ENCODE measurements around the gene TBL2.
"Not testable (repeated sequence)": the region's sequence is repeated elsewhere in the genome, so short reads cannot be mapped to it uniquely, and the experiment has no call there.

The TBL2 gene, protein sequence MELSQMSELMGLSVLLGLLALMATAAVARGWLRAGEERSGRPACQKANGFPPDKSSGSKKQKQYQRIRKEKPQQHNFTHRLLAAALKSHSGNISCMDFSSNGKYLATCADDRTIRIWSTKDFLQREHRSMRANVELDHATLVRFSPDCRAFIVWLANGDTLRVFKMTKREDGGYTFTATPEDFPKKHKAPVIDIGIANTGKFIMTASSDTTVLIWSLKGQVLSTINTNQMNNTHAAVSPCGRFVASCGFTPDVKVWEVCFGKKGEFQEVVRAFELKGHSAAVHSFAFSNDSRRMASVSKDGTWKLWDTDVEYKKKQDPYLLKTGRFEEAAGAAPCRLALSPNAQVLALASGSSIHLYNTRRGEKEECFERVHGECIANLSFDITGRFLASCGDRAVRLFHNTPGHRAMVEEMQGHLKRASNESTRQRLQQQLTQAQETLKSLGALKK

DNA sequence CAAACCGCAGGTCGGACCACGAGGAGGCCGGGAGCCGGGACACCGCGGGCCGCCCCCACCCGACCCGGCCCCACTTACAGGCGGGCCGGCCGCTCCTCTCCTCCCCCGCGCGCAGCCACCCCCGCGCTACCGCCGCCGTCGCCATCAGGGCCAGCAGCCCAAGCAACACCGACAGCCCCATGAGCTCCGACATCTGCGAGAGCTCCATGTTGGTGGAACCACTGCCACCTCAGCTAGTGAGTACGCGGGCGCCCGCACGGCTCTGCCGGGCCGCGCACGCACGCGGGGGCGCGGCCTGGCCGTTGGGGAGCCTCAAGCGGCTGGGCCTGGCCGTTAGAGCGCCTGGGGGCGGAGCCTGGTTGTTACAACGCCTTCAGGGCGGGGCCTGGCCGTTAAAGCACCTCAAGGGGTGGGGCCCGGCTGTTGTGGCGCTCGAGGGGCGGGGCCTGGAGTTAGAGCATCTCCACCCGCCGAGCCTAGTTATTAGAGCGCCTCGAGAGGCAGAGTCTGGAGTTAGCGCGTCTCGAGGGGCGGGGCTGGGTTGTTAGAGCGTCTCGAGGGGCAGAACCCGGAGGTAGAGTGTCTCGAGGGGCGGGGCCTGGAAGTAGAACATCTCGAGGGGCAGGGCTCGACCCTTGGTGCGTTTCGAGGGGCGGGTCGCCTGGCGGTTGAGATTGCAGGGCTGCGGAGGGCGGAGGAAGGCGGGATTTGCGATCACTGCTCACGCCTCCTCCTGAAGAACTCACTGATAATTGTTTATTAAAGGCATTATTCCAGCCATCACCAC is at the start of gene TBL2:
Gene TBL2, minus strand, starts transcription at position 238 of the 787 bp plus-strand sequence. Its CDS starts 30 bp downstream, at position 208.
- peak; percentile 96 to 98 (median 98) for DNase-seq (ENCODE audit: low read depth in 3 of 3)

DNA sequence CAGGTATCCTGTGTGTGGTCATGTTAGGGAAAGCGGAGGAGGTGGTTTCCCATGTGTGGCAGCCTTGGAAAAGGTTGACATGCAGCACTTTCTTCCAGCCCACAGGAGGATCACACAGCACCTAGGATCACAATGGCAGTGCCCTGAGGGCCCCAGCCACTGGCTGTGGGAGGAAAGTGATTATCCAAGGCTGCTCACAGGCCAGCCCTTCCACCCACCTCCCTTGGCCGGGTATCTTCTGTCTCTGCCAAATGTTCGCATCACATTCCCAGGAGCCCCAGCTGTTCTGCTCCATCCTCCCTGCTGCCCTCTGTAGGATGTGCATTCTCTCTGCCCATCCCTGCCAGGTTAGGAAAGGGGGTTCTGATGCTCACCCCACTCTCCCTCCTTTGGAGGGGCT is 48.4 kb upstream of the TBL2 start:
- DNase-seq (ENCODE audit: low read depth in 3 of 3): no peak

DNA sequence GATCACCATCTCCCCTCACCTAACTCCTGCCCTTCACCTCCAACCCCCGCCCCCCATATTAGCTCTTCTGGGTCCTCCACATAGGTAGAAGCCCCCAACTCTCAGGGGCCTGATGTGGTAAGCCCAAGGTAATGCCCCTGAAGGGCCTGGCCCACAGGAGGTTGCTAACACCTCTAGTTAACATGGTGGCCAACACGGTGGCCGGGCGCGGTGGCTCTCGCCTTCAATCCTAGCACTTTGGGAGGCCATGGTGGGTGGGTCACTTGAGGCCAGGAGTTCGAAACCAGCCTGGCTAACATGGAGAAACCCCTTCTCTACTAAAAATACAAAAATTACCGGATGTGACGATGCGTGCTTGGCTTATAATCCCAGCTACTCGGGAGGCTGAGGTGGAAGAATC is 46.9 kb upstream of the TBL2 start:
- no peak for DNase-seq (ENCODE audit: low read depth in 3 of 3)

DNA sequence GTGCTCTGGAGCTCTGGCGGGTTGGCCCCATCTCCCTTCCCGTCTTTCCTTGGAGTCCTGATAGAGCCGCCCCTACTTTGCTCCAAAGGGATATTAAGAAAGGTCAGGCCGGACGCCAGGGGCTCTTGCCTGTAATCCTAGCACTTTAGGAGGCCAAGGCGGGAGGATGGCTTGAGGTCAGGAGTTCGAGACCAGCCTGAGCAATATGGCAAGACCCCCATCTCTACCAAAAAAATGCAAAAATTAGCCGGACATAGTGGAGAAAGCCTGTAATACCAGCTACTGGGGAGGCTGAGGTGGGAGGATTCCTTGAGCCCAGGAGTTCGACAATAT is 46.3 kb upstream of the TBL2 start:
- DNase-seq (ENCODE audit: low read depth in 3 of 3): no peak

DNA sequence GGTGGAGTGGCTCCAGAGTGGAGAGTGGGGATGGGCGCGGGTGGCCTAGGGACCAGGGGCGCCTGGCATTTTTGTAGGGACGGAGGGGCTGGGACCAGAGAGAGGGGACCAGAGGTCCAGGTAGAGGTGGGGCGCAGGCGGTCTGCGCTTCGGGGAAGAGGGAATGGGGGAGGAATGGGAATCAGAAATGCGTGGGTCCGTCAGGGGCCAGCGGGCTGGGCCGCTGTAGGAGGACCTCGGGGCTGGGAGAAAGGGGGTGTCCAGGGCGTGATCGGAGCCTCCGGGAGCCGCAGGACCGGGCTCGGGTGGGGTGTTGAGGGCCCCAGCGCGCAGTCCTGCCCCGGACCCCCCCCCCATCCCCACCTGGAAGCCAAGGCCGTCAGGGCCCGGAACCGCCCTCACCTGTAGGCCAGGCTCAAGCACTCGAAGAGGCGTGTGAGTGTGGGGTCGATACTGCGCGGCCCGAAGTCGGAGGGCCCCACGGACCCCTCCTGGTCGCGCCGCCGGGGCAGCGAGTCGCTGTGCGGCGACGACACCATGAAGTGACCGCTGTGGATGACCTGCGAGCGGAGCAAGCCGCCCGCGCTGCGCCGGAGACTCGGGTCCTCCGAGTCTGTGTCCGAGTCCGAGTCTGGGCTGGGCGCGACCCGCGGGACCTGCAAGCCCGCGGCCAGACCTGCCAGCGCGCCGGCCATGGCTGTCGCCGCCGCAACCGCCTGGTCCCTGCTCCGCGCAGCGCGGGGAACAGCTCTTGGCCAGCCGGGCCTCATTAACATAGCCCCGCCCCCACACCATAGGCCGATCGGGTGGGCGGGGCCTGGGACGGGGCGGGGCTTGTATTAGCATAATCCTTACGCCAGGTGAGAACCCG is 45.7 kb upstream of the TBL2 start, which contains the start of gene MLXIPL:
Gene MLXIPL, minus strand, starts transcription at position 725 of the 871 bp plus-strand sequence. Its CDS starts 30 bp downstream, at position 695.
- peak; percentile 24 to 68 (median 39) for DNase-seq (ENCODE audit: low read depth in 3 of 3)

DNA sequence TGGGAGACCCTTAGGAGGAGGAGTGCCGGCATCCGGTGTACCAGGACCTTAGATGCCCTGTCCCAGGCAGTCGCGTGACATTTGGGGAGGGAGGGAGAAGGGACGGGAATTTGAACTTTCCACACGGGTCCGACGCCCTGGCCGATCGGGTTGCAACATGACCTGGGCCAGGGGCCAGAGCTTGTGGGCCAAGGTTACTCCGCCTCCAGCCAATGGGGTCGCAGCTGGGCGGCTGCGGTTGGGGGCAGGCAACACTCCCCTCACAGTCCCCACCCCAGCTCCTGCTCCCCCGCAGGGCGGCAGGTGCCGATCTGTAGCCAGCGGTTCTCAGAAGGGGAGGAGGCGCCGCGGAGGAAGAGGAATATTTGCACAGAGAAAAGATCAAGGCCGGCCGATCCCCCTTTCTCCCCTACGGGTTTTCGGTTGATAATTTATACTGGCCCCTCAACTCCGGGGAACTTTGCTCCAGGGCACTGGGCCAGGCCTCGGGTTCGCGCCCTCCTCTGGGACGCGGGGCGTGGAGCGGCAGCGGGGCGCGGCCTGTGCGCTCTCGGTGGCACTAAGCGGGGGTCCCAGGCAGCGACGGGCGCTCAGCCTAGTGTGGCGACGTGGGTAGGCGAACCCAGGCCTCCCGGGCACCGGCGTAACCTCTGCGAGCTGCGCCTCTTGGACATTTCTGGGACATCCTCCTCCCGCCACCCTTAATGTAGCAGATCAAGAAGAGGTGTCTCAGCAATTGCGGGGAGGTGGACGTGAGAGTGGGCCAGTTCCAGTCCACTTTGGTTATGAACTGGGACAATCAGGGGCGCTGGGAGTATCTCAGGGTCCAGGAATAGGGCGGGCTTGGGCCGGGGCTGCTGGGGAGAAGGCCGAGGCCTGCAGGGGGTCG is 44.8 kb upstream of the TBL2 start:
- no peak for DNase-seq (ENCODE audit: low read depth in 3 of 3)

DNA sequence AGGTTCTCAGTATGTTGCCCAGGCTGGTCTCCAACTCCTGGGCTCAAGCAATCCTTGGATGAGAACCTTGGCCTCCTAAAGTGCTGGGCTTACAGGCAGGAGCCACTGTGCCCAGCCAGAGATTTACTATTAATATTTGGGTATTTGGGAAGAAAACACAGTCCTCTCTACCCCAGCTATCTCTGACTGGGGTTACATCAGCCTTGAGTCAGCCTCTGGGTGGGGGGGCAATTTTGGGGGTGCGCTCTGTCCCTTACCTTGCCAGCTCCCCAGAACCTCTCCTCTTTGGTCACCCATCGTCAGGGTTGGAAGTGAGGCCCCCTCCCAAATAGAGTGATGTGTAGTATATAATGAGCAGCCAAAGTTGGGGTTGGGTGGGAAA is 44.1 kb upstream of the TBL2 start:
- DNase-seq (ENCODE audit: low read depth in 3 of 3): no peak

DNA sequence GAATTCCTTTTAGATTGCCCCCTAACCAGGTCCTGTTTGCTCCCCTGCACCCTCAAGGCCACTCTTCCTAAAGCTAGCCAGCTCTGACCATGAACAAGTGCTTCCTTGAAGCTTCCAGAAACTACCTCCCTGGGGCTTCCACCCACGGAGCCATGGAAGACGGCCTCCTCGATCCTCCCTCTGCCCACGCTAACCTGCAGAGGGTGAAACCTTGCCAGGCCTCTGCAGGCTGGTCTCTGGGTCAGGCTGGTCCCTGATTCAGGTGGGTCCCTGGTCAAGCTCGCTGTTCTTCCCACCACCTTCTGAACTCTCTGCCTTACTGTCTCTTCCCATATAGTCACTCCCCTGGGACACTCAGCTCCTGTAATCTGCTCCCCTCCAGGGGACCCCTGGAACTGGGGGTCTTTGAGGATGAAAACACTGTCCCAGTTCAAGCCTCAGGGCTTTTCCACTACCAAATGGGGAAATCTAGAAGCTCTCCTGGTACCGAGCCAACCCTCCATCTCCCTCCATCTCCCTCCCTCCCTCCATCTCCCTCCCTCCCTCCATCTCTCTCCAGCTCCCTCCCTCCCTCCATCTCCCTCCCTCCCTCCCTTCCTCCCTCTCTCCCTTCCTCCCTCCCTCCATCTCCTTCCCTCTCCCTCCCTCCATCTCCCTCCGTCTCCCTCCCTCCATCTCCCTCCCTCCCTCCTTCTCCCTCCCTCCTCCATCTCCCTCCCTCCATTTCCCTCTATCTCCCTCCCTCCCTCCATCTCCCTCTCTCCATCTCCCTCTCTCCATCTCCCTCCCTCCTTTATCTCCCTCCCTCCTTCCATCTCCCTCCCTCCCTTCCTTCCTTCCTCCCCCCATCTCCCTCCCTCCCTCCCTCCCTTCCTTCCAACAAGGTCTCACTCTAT is 43.0 kb upstream of the TBL2 start:
- no peak for DNase-seq (ENCODE audit: low read depth in 3 of 3)

DNA sequence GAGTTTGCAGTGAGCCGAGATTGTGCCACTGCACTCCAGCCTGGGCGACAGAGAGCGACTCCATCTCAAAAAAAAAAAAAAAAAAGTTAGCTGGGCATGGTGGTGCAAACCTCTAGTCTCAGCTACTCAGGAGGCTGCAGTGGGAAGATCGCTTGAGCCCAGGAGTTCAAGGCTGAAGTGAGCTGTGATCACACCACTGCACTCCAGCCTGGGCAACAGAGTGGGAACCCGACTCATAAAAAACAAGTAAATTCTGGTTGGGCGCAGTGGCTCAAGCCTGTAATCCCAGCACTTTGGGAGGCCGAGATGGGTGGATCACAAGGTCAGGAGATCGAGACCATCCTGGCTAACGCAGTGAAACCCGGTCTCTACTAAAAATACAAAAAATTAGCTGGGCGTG is 41.0 kb upstream of the TBL2 start:
- DNase-seq (ENCODE audit: low read depth in 3 of 3): not testable (repeated sequence)

DNA sequence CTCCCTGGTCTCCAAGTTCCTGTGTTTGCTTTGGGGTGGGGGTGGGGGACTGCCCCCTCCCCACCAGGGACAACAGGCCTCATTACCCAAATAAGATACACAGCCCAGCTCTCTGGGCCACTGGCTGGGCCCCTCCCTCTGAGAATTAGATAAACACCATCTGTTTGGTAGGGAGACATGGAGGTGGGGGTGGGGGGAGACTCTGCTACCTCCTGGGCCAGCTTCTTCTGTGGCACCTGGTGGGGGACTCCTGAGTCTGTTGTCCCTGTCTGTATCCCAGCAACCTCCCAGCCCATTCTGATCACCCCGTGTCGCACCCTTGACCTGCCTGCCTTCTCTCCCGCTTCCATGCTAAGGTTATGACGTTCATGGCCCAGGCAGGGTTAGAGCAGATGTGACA is 40.2 kb upstream of the TBL2 start:
- no peak for DNase-seq (ENCODE audit: low read depth in 3 of 3)

DNA sequence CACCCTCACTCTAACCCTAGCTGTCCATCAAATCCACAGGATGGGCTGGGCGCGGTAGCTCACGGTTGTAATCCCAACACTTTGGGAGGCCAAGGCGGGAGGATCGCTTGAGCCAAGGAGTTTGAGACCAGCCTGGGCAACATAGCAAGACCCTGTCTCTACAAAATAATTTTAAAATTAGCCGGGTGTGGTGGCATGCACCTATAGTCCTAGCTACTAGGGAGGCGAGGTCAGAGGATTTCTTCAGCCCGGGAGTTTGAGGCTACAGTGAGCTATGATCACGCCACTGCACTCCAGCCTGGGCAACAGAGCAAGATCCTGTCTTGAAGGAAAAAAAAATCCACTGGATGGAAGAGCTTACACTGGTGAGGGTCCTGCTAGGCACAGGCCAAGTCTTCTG is 39.1 kb upstream of the TBL2 start:
- DNase-seq (ENCODE audit: low read depth in 3 of 3): not testable (repeated sequence)

DNA sequence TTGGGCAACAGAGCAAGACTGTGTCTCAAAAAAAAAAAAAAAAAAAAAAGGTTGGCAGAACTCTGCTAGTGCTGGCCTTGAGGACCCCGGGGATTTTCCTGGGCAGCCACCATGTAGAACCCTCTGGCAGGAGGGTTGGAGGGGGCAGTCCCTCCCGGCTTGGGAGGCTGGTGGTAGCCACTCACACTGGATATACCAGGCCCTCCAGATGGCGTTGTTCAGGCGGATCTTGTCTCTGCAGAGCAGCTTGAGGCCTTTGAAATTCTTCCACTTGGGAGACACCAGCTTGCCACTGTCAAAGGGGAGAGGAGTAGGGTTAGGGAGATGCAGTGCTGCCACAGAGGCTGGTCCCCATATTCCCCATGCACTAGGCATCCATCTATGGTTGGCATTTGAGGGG is 37.5 kb upstream of the TBL2 start:
- no peak for DNase-seq (ENCODE audit: low read depth in 3 of 3)

DNA sequence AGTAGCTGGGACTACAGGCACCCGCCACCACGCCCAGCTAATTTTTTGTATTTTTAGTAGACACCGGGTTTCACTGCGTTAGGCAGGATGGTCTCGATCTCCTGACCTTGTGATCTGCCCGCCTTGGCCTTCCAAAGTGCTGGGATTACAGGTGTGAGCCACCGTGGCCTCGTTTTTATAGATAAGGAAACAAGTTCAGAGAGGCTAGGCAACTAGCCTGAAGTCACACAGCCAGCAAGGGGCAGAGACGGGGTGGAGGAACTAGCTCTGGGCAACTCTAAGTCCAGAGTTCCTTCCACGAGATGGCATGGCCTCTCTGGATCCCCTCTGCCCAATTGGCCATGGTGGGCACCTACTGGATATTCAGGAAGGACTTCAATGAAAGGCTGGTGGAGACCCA is 36.6 kb upstream of the TBL2 start:
- not testable (repeated sequence) for DNase-seq (ENCODE audit: low read depth in 3 of 3)

DNA sequence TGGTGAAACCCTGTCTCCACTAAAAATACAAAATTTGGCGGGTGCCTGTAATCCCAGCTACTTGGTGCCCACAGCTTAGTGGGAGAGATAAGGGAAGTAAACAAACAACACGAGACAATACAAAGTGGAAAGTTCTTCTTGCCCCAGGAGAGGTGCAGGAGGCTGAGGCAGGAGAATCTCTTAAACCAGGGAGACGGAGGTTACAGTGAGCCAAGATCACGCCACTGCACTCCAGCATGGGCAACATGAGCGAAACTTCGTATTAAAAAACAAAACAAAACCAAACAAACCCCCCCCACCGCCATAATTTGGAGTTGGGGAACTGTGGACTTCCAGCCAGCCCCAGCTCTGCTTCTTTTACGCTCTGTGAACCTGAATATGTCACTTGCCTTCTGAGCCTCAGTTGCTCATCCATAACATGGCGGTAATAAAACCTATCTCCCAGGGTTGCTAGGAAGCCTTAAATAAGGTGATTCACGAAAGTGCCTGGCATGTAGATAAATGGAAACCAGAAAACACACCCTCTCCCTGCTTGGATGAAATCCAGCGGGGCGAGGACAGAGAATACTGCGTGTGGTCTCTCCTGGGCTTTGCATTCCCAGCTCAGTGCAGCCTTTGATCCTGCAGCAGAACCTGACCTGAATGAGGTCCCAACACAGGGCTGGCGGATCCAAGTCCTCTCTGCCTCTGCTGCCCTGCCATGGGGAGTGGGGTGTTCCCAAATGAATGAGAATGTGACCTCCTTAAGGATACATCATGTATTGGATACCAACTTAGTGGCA is 35.8 kb upstream of the TBL2 start:
- DNase-seq (ENCODE audit: low read depth in 3 of 3): no peak

DNA sequence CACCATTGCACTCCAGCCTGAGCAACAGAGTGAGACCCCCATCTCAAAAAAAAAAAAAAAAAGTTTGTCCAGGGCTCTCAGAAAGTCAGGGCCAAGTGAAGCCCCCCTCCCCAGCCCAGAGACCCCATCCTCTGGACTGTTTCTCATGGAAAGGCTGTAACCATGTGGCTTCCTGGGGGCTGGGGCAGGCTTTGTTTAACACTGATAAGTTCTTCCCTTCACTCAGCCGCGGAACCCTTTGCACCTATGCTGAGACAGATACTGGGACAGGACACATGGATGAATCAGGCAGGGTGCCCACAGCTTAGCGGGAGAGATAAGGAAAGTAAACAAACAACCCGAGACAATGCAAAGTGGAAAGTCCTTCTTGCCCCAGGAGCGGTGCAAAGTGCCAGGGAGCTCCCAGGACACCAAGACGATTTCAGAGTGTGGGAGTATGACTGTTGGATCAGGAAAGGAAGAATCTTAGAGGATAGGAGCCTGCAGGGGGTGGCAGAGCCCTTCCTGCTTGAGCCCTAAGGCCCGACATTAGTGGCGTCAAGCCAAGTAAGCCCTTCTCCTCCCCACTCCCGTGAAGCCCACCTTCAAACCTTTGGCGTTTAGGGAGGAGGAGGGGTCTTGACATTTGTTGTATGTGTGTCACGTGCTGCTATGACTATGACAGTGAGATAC is 34.4 kb upstream of the TBL2 start:
- DNase-seq (ENCODE audit: low read depth in 3 of 3): no peak

DNA sequence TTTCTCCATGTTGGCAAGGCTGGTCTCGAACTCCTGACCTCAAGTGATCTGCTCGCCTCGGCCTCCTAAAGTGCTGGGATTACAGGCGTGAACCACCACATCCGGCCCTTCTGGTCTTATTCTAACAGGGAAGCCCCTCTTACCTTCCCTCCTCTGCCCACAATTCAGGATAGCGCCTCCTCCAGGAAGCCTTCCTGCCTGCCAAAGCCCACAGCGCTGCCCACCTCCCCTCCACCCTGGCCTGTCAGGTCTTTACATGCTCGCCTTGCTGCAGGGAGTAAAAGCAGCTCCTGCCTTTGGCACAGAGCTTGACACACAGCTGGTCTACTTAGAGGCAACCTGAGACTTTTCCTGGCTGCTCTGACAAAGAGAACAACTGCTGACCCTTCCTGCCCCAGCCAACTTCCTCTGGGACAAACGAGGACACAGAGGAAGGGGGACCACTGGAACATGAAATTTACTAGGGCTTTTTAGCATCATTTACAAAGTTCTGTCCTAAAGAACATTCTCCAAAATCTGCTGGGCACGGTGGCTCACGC is 32.7 kb upstream of the TBL2 start:
- no peak for DNase-seq (ENCODE audit: low read depth in 3 of 3)

DNA sequence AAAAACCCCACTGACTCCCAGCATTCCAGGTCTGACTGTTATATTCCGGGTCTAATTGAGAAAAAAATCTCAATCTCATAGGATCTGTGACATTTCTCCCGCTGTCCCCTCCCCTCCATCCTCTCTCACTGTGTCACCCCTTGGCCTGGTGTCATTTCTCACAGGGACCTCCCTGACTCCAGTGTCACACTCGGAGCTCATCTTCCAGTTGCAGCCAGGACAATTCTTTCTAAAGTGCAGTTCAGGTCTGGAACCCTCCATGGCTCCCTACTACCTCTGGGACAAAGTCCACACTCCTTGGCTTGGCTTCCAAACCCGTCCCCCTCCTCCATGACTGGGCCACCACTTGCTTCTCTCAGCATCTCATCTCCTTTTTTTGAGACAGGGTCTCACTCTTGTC is 31.7 kb upstream of the TBL2 start:
- DNase-seq (ENCODE audit: low read depth in 3 of 3): no peak

DNA sequence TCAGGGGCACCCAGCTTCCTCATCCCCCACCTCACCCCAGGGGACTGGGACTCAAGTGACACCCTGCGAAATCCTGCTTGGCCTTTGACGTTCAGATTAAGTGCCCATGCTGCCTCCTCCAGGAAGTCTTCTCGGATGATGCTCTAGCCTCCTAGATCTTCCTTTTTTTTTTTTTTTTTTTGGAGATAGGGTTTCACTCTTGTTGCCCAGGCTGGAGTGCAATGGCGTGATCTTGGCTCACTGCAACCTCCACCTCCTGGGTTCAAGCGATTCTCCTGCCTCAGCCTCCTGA is 29.3 kb upstream of the TBL2 start:
- DNase-seq (ENCODE audit: low read depth in 3 of 3): not testable (repeated sequence)
